ENCODE data around the gene CYB5D1. TPM values are rescaled to one million over a fixed set of nuclear protein-coding genes. Genes with fewer than 3 reads are reported as not detected.

CYB5D1 gene
- total RNA-seq, 1 experiment from 2014 or later = 18.0 TPM

DNA sequence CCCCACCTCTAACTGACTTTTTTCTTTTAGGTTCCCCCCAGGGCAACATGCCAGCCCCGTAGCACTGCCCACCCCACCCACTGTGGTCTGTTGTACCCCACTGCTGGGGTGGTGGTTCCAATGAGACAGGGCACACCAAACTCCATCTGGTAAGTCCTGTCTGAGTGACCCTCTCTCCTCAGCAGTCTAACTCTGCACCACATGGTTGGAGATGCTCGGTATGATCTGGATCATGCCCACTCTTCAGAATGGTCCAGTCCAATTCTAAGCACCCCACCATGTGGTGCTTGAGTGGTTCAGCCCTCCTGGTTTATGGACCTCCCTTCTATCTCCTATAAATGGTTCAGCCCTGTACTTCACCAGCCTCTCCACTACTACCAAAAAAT, 17.9 kb upstream of the CYB5D1 start:
- H3K79me2 ChIP-seq (ENCODE audit: insufficient read depth, low read length) = no peaks in the 10 kb centered on the region
- H3K79me1 ChIP-seq (ENCODE audit: insufficient read depth, low read depth, low read length, poor library complexity, severe bottlenecking) = no peaks in the 10 kb centered on the region
- H3K27me3 ChIP-seq (ENCODE audit: insufficient read depth, low read length) = peaks cover 28% of the 10 kb centered on the region; the same call in 1 of the 2 replicates
- no peak overlapping the region for H3K18ac ChIP-seq (ENCODE audit: insufficient read length, low read depth, low read length)
- H3K4me1 ChIP-seq (ENCODE audit: insufficient read depth, low read length) = no peaks in the 10 kb centered on the region; the same call in 1 of the 2 replicates
- no peak overlapping the region for H3K4ac ChIP-seq (ENCODE audit: low read depth, low read length)
- H2BK12ac ChIP-seq (ENCODE audit: insufficient read length, low read depth, low read length) = no peak overlapping the region
- H3K4me1 Mint-ChIP-seq = peaks cover 44 to 56% of the 10 kb centered on the region in 2 experiments
- H3K9me3 ChIP-seq (ENCODE audit: control insufficient read depth, low read depth, low read length) = no peaks in the 10 kb centered on the region
- H3K27ac Mint-ChIP-seq = no peak overlapping the region
- peaks cover 30% of the 10 kb centered on the region for H3K27me3 Mint-ChIP-seq (ENCODE audit: low read depth)
- H2AK5ac ChIP-seq (ENCODE audit: insufficient read length, low read length) = no peak overlapping the region
- no peak overlapping the region for H3K9ac ChIP-seq (ENCODE audit: extremely low read depth, insufficient read length, low read length)
- no peak for DNase-seq
- no peaks in the 10 kb centered on the region for H4K20me1 ChIP-seq (ENCODE audit: control insufficient read depth, insufficient read depth, insufficient read length)
- H3T11ph ChIP-seq (ENCODE audit: low read length) = no peak overlapping the region
- H3K23ac ChIP-seq (ENCODE audit: insufficient read length, low read depth, low read length) = no peak overlapping the region
- H3K56ac ChIP-seq (ENCODE audit: insufficient read length, low read depth, low read length) = no peak overlapping the region
- no peak overlapping the region for H3K27ac ChIP-seq (ENCODE audit: insufficient read length, low read depth, low read length)
- no peak overlapping the region for H2BK15ac ChIP-seq (ENCODE audit: low read depth, low read length)
- peaks cover 49% of the 10 kb centered on the region for H3K23me2 ChIP-seq (ENCODE audit: insufficient read length, low read depth, low read length, poor library complexity, severe bottlenecking)
- H4K5ac ChIP-seq (ENCODE audit: insufficient read length, low read depth, low read length) = no peak overlapping the region
- WGBS (ENCODE audit: extremely low coverage, insufficient read length, low lambda C conversion rate) = no CpG with 5 or more reads among the region's 2 CpGs
- H4K8ac ChIP-seq (replicated peaks; ENCODE audit: insufficient read length, low read depth, low read length) = no peak overlapping the region
- peaks cover 2 to 11% (median 9%) of the 10 kb centered on the region in 3 experiments; a peak in 5 of 7 replicates for H3K36me3 Mint-ChIP-seq (ENCODE audit: insufficient read depth in 1 of 3, low read depth in 3 of 3)
- no peaks in the 10 kb centered on the region; a peak in 1 of 5 replicates for H3K9me3 Mint-ChIP-seq
- H3K4me2 ChIP-seq (ENCODE audit: insufficient read depth, insufficient read length, low read length) = no peak overlapping the region
- peak overlapping the region in 1 of 2 experiments; percentile 89; a peak in 2 of 5 replicates for H3K4me3 Mint-ChIP-seq
- no peak overlapping the region for H3K14ac ChIP-seq (ENCODE audit: insufficient read depth, low read length)
- TF ChIP-seq, protein P1, sequence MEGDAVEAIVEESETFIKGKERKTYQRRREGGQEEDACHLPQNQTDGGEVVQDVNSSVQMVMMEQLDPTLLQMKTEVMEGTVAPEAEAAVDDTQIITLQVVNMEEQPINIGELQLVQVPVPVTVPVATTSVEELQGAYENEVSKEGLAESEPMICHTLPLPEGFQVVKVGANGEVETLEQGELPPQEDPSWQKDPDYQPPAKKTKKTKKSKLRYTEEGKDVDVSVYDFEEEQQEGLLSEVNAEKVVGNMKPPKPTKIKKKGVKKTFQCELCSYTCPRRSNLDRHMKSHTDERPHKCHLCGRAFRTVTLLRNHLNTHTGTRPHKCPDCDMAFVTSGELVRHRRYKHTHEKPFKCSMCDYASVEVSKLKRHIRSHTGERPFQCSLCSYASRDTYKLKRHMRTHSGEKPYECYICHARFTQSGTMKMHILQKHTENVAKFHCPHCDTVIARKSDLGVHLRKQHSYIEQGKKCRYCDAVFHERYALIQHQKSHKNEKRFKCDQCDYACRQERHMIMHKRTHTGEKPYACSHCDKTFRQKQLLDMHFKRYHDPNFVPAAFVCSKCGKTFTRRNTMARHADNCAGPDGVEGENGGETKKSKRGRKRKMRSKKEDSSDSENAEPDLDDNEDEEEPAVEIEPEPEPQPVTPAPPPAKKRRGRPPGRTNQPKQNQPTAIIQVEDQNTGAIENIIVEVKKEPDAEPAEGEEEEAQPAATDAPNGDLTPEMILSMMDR (conservative IDR thresholded peaks at IDR 0.05) = no peak
- H2AFZ ChIP-seq (ENCODE audit: low read length) = no peak overlapping the region
- H4K91ac ChIP-seq (ENCODE audit: insufficient read length, low read depth, low read length) = no peak overlapping the region
- no peak overlapping the region for H2BK20ac ChIP-seq (ENCODE audit: low read depth, low read length, poor library complexity, severe bottlenecking)
- no peak overlapping the region for H2BK120ac ChIP-seq (ENCODE audit: low read depth, low read length, poor library complexity, severe bottlenecking)
- no peak overlapping the region for H2BK5ac ChIP-seq (ENCODE audit: insufficient read length, low read length)
